Ishikawa (cell line): ENCODE measurements around the gene CACNG4.

Experiments used
- CEBPB ChIP-seq: IDR thresholded peaks from 2 replicates; pipeline ENCODE4 v1.6.1; 2012
- CREB1 ChIP-seq: IDR thresholded peaks from 2 replicates; pipeline ENCODE4 v1.6.1; 2012; ENCODE audit warnings: low read depth
- EGR1 ChIP-seq: IDR thresholded peaks from 2 replicates; pipeline ENCODE4 v1.6.1; 2012
- EP300 ChIP-seq: IDR thresholded peaks from 2 replicates; pipeline ENCODE4 v1.6.1; 2012; ENCODE audit warnings: borderline replicate concordance
- FOXM1 ChIP-seq: IDR thresholded peaks from 2 replicates; pipeline ENCODE4 v1.6.1; 2012; ENCODE audit warnings: low read depth, borderline replicate concordance
- NFIC ChIP-seq: IDR thresholded peaks from 2 replicates; pipeline ENCODE4 v1.6.1; 2012
- RAD21 ChIP-seq: IDR thresholded peaks from 2 replicates; pipeline ENCODE4 v1.6.1; 2012; ENCODE audit warnings: low read depth
- TAF1 ChIP-seq: IDR thresholded peaks from 2 replicates; pipeline ENCODE4 v1.6.1; 2012; ENCODE audit warnings: low read depth, mild to moderate bottlenecking
- TCF12 ChIP-seq: IDR thresholded peaks from 2 replicates; pipeline ENCODE4 v1.6.1; 2012; ENCODE audit warnings: low read depth
- TEAD4 ChIP-seq: IDR thresholded peaks from 2 replicates; pipeline ENCODE4 v1.6.1; 2012
- YY1 ChIP-seq: IDR thresholded peaks from 2 replicates; pipeline ENCODE4 v1.6.1; 2012; ENCODE audit warnings: low read depth
- ZBTB7A ChIP-seq: IDR thresholded peaks from 2 replicates; pipeline ENCODE4 v1.6.1; 2012; ENCODE audit warnings: low read depth
- TF ChIP-seq, protein P1 (sequence below): IDR thresholded peaks from 2 replicates; pipeline ENCODE4 v1.6.1; 2012
- TF ChIP-seq, protein P2 (sequence below): IDR thresholded peaks from 2 replicates; pipeline ENCODE4 v1.6.1; 2012; ENCODE audit warnings: low read depth, mild to moderate bottlenecking
- TF ChIP-seq, protein P3 (sequence below): IDR thresholded peaks from 2 replicates; pipeline ENCODE4 v1.6.1; 2012

The CACNG4 gene

DNA sequence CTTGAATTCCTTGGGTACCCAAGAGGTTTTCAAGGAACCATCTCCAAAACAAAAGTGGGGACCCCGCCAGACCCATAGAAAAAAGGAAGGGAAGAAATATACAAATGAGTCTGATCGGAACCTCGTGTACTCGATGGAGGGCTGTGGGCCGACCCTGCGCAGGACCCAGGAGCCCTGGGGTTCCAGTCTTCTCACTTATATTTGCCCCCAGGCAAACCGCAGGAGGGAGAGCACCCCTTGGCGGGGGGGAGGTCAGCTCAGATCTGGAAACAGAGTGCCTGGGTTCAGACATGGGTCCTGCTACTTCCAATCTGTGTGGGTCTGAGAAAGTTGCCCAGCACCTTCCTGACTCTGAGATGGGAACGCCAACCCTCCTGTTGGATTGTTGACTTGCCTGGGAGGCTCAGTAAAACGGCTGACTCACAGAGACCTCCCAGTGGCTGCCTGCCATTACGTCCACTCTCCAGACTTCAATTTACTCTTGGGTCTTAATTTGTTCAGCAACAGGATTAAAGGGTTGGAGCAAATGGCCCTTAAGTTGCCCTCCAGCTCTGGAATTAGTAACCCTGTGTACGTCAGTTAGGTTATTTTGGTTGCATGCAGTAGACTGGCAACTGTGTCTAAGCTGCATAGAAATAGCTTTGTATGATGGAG is 24.9 kb upstream of the CACNG4 start:
- TF ChIP-seq ZBTB7A (no peak), EGR1 (no peak), TCF12 (no peak), FOXM1 (no peak), RAD21 (no peak), CREB1 (no peak), TAF1 (no peak), EP300 (no peak), TEAD4 (no peak), CEBPB (no peak), YY1 (no peak)
- TF ChIP-seq, protein P1, sequence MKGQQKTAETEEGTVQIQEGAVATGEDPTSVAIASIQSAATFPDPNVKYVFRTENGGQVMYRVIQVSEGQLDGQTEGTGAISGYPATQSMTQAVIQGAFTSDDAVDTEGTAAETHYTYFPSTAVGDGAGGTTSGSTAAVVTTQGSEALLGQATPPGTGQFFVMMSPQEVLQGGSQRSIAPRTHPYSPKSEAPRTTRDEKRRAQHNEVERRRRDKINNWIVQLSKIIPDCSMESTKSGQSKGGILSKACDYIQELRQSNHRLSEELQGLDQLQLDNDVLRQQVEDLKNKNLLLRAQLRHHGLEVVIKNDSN = no peak
- TF ChIP-seq, protein P2, sequence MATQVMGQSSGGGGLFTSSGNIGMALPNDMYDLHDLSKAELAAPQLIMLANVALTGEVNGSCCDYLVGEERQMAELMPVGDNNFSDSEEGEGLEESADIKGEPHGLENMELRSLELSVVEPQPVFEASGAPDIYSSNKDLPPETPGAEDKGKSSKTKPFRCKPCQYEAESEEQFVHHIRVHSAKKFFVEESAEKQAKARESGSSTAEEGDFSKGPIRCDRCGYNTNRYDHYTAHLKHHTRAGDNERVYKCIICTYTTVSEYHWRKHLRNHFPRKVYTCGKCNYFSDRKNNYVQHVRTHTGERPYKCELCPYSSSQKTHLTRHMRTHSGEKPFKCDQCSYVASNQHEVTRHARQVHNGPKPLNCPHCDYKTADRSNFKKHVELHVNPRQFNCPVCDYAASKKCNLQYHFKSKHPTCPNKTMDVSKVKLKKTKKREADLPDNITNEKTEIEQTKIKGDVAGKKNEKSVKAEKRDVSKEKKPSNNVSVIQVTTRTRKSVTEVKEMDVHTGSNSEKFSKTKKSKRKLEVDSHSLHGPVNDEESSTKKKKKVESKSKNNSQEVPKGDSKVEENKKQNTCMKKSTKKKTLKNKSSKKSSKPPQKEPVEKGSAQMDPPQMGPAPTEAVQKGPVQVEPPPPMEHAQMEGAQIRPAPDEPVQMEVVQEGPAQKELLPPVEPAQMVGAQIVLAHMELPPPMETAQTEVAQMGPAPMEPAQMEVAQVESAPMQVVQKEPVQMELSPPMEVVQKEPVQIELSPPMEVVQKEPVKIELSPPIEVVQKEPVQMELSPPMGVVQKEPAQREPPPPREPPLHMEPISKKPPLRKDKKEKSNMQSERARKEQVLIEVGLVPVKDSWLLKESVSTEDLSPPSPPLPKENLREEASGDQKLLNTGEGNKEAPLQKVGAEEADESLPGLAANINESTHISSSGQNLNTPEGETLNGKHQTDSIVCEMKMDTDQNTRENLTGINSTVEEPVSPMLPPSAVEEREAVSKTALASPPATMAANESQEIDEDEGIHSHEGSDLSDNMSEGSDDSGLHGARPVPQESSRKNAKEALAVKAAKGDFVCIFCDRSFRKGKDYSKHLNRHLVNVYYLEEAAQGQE = no peak
- TF ChIP-seq, protein P3, sequence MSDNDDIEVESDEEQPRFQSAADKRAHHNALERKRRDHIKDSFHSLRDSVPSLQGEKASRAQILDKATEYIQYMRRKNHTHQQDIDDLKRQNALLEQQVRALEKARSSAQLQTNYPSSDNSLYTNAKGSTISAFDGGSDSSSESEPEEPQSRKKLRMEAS = no peak

DNA sequence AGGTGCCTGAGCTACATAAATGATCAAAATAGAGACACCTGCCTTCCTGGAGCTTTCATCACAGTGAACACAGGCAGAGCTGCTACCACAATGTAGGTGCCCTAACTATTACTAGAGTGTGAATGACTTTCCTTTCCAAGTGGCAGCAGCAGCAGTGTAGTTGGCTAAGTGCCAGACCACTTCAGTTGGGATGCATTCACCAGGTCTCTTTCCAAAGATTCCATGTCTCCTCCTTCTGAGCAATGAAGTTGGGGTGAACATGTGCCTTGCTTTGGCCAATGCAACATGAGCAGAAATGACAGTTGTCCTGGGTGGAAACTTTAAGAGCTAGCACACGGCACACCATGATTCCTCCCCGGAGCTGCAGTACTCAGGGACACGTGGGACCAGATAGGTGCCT is 23.3 kb upstream of the CACNG4 start:
- no peak for TF ChIP-seq TAF1
- no peak for TF ChIP-seq FOXM1
- no peak for TF ChIP-seq CEBPB
- TF ChIP-seq CREB1 = no peak
- peak; percentile 36; the same call in 1 of the 2 replicates for TF ChIP-seq NFIC
- no peak for TF ChIP-seq ZBTB7A
- TF ChIP-seq EGR1 = no peak

DNA sequence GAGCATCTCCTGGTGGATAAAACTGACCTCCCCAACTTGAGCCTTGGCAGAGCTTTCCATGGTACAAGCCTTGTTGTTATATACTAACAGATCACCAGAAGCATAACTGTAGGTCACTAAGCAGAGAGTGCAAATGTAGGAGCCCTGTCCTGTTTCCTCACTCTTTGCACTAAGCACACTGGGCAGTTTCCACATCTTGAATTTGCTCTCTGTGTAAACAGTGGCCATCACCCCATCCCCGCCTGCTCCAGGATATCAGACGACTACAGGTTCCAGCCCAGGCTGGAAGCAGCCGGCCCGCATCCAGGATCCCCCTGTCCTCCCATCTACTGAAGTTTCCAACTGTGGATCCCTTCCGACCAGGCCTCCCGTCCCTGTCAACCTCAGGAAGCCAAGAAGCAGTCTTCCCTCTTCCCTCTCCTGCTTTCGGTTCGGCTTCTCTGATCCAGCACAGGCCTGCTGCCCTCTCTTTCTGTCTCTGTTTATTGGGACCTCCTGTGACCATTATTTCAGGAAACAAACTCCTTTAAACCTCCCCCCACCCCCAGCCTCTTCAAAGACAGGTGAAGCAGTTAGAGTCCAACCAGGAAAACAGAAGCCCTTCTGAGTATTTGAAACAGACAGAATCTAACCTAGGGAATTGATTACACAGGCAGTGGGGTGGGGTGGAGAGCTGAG is 22.6 kb upstream of the CACNG4 start:
- TF ChIP-seq, protein P3 = no peak
- TF ChIP-seq CEBPB = no peak
- TF ChIP-seq RAD21 = no peak
- no peak for TF ChIP-seq NFIC
- TF ChIP-seq, protein P1 = no peak
- TF ChIP-seq, protein P2 = no peak
- no peak for TF ChIP-seq ZBTB7A
- no peak for TF ChIP-seq EGR1
- no peak for TF ChIP-seq TAF1
- TF ChIP-seq YY1 = no peak
- TF ChIP-seq TCF12 = no peak
- TF ChIP-seq CREB1 = no peak
- TF ChIP-seq FOXM1 = no peak
- no peak for TF ChIP-seq EP300
- no peak for TF ChIP-seq TEAD4

DNA sequence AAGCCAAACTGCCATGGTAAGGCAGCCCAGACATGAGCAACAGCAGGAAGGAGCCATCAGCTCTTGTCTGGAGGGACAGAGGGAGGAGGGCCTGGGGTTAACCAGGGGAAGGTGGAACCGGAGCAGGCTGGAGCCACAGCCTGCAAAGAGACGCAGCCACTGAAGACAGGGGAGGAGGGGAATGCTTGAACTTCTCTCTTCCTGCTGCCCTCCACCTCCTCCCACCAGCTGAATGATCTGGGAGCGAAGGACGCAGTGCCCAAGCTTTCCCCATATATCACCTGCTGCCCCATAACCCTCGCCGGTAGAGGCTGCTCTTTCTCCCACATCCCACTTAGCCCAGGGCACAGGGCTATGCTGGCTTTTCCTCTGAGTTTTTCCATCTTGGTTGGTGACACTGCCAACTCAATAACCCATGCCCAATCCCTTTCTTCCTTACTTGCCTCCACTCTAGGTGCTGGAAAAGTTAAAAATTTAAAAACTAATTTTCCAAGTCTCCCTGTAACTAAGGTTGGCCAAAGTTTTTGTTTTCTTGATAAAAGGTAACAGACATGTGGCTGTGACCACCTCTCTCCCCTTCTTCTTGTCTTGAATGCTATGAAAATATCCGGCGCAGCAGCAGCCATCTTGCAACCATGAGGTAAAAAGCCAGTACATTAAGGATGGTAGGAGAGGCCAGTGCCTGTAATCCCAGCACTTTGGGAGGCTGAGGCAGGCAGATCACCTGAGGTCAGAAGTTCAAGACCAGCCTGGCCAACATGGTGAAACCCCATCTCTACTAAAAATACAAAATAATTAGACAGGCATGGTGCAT is 21.8 kb upstream of the CACNG4 start:
- TF ChIP-seq ZBTB7A (no peak), FOXM1 (no peak), EGR1 (no peak), EP300 (no peak), TCF12 (no peak), TAF1 (no peak), CREB1 (no peak), NFIC (no peak), YY1 (no peak), CEBPB (no peak), RAD21 (no peak), TEAD4 (no peak)
- TF ChIP-seq, protein P2 = no peak
- TF ChIP-seq, protein P1 = no peak
- TF ChIP-seq, protein P3 = no peak
